UCSD-AML1 (cell line): ENCODE measurements around the gene STT3B.

Source experiments
- DNase-seq: peaks from one replicate; lab custom pipeline; 2025; ENCODE audit not compliant: unreplicated experiment; lab: John Stamatoyannopoulos, UW

Gene STT3B

DNA sequence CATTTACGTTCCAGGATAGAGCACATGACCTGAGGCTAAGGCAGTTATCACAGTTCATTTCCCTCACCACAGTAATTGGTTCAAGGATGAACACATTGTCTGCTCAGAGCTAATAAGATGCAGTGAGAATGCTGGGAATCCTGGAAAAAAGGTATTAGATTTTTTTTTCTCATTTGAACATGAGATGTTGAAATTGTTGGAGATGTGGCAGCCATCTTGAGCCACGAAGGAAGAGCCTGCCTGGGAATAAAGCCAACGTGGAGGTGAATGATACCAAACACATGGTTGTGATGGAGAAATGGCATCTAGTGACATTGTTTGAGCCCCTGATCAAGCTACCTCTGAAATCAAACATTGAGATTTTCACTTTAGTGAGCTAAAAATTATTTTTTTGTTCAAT is 16.0 kb upstream of the STT3B start:
- DNase-seq, result no peak

DNA sequence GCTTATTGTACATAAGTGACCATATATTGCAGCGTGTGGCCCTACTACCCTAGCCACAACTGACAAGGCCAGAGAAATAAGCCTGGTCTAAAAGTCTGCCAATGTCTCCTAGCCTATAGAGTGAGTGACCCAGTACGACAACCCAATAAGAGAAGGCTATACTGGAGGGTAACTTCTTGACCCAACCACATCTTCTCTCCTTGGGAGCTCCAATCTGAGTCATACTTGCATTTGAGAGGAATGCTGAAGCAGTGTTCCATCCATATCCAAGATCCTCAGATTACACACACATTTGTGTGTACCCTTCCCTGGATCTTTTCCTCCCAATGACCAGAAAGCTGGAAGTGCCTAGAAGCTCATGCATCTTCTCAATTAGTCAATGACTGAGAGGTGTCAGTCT is 11.3 kb upstream of the STT3B start:
- DNase-seq, result no peak

DNA sequence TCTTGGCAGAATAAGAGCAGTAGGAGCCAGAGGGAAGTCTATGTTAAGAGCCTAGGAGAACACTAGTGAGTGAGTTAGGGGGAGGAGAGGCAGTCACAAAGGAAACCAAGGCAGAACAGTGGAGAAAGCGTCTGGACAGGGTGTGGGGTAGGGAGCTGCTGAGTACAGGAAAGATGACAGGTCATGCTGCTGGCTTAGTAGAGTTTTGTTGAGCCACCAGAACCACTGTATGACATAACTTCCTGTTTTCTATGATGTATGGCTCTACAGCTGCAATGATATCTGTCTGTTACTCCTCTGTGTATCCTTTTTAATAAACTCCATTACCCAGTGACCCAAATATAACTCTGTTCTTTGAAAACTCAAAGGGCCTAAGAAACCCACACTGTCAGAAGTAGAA is 10.6 kb upstream of the STT3B start:
- DNase-seq, result peak; percentile 55

DNA sequence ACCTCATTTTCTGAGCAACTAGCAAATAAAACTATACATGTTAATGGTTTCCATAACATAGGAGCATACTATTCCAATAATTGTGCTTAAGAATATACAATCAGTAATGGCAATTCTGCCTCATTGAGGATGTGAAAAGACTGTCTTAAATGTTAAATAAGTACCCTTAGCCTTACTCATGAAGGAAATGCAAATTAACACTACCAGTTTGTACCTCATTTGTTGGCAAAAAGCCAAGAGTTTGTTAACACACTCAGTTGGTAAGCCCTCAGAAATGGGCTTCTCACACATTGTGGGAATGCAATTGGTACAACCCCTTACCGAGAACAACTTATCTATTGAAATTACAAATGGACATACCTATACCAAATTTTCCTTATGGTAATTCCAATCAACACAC is 9.2 kb upstream of the STT3B start:
- no peak for DNase-seq

DNA sequence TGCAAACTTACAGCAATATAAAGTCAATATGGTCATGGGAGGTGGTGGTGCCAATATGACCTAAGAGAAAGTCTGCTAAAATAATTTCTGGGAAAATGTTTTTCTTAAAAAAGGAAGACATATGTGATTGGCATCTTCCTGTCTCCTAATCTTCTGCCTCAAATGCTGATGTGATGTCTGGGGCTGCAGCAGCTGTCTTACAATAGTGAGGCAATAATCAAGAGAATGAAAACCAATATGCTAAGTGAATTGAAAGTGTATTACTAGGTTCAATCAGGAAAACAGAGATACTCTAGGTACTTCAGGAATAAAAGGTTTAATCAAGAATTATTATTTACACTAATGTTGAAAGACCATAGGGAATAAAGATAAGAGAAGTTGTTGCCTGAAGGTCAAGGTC is 7.2 kb upstream of the STT3B start:
- no peak for DNase-seq

DNA sequence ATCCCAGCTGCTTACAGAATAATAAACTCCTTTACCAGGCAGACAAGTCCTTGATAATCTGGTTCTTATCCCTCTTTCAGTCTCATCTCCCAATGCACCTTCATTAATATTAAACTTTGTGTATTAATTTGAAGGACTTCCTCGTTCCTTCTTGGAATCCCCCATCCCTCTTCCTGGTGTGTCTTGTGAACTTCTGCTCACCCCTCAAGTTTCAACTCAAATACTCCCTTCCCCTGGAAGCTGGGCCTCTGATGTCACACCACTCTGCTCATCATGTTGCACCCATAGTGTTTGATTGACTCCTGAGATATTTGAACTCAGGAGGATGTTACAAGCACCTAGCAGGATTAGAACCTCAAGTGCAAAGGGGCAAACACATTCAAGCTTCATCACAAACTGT is 3.3 kb upstream of the STT3B start:
- DNase-seq, result no peak

DNA sequence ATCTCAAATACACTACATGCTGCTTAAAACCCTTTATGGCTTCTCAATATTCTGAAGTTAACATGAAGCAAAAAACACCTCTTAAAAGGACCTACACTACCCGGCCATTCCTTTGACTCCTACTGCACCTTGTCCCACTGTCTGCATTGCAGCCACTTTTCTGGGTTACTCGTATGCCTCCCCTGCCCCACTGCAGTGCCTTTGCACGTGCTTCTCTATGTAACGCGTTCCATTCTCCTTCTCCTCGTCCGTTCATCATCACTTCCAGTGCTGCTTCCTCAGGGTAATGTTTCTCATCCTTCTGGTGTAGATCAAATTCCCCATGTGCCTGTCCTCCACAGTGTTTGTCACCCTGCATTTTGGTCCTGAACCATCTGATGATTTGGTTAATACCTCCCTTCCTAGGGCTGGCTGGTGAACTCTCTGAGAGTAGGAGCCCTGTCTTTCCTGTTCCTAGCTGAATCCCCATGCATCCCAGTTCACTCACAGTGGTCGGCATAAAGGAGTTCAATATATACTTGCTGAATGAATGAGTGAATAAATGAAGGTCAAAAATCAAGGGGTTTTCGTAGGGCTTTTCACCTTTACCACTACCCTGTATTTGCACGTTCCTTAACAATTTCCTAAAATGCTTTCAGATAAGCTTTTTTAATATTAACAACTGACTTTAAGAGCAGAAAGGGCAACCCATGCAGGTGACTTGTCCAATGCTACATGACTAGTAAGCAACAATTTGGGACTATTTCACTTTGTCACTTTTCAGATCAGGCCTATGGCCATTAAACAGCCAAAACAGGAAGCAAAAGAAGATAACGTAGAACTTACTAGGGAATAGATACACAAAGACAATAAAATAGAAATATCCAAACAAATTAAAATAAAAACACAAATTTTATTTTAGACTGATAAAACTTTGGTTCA is 2.4 kb upstream of the STT3B start:
- no peak for DNase-seq

DNA sequence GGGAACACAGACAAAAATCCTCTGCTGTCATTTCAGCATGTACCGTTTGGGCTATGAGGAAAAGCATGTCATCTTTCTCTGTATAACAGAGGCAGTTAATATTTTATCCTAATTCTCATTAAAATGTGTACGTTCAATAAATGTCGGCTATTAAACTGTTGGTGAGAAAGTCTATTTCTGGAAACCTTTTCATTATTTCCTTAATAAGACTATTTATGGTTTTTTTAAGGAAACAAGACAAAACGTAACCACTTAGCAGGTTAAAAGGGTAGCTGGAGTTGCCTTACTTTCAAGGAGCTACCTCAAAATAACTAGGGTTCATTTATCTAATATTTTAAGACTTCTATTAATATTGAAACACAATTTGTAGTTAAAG is 1.8 kb upstream of the STT3B start:
- DNase-seq, result no peak

DNA sequence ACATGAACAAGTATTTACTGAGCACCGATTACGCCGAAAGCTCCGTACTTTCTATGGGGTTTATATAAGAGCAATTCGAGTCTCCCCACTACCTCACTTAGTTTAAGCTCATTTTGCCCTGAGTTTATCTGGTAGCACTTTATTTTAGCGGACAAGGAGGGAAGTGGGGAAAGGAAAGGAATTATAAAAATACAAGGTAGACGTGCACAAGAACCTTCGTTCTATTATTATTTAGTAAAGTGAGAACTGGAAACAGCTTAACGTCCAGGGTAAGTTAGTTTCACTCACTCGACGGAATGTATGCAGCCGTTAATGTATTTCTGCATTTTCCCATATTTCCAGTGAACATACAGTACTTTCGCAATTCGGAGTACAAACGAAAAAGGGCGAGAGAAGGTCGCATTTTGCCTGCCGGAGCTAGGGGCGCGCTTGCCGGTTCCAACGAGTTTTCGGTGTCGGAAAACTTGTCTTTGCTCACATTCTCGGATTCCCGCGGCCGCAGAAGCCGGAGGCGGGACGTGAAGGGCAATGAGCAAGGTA is 1.2 kb upstream of the STT3B start:
- DNase-seq, result no peak

DNA sequence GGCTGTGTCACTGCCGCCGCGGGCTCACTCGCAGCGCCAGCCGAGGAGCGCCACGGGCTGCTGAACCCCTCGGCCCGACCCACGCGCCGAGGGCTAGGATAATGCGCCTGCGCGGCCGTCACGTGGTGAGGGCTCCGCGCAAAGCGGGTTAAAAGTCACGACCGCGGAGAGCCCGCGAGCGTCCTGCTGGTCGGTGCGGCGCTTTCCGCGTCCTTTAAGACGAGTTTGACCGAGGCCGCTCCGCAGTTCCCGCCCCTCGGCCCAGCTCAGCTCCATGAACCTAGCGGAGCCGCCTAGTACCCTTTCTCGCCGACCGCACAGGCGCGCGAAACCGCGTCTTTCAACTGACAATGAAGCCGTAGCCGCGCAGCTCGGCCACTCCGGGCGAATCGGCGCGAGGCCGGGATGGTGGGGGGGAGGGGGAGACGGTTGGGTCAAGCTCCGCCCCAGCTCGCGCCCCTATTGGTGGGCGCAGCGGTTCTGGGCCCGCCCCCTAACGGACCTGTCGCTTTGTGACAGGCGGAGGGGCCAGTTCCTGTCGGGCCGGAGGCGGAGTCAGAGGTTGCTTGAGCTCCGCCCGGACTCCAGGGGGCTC is 636 bp upstream of the STT3B start:
- peak; percentile 99 for DNase-seq

DNA sequence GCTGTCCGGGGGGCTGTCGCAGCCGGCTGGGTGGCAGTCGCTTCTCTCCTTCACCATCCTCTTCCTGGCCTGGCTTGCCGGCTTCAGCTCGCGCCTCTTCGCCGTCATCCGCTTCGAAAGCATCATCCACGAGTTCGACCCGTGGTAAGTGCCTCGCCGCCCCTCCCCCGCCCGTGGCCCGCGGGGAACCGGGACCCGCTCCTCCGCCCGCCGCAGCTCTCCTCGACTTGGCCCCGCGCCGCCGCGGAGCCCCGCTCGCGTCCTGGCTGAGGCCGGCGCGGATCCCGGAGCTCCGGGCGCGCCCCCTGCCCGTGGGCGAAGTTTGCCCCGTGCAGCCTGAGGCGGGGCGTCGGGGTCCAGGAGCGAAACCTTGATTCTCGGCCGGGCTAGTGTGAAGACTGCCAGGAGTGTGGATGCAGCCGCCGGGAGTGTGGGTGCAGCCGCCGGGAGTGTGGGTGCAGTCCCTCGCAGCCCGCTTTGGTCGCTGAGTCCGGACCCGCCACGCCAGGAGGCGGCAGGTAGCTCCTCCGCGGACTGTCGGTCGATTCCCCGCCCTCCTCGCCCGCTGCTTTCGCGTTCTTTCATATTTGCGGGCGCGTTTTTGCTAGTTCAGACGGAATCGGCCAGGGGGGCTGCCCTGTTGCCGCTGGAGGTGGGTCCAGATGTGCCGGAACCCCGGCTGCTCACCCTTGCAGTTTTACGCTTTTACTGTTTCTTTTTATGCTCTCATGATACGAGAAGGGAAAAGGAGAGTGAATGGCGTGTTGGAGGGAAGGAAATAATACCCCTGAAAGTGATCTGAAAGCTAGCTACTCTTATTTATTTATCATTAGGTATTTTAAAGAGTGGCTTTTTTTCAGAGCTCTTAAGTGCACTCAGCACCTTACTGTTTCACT is 692 bp downstream of the STT3B start:
- peak; percentile 59 for DNase-seq

DNA sequence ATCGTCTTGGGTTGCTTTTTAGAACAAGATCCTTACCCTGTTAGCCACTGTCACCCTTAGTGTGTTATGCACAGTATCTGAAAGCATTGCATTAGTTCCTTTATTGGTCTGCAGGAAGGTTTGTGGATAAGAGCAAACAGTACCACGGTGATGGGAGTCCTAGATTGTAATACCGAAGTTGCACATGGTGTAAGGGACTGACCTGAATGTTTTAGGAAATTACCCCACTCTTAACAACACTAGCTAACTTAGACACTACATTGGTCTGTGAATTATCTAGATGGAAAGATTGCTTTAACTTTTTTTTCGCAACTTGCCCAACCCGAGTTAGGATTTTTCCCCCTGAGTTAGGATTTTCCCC is 1.3 kb downstream of the STT3B start:
- no peak for DNase-seq

DNA sequence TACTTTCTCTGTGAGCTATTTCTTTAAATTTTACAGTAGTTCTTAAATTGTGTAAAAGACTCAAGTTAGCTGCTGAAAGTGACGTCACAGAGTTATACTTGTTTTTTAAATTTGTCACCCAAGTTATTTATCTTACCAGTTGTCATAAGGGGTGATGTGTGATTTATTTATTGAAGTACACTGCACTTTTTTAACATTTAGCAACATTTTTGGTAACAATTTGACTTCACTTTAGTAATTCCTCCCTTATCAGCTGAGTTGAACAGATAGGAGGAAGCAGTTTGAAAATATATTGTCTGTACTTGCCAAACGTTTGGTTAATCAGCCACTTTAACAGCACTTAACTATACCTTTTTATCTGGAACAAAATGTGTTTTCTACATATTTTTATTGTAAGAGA is 3.8 kb downstream of the STT3B start:
- DNase-seq, result no peak

DNA sequence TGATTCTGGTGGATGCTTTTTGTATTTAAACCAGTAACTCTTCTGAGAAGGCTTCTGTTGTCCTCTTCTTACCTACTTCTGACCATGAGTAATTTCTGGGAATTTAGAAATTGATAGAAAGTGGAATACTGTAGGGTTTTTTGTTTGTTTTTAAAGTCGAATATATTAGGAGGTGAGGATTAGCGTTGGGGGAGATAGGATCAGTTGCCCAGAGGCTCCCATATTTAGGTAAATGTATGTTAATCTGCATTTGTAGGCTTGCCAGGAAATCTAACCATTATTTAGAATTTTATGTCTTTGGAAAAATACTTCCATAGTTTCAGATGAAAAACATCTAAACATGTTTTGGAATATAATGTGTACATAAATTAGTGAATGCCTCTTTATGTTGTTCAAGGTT is 6.1 kb downstream of the STT3B start:
- DNase-seq, result no peak

DNA sequence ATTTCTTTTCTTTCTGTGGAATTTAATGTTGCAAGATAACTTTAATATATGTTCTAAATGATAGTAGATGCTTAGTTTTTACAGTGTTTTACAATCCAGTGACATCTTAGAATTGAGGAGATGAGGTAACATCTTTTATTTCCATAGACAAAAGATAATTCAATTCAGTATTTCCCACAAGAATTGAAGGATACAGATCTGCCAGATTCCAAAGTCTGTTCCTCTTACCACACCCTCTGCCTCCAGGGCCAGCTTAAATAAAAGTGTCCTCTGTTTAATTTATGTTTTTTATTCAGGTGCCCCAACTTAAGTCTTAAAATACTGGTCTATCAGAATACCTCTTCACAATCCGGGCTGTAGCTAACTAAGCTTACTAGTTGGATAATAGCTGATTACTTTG is 6.5 kb downstream of the STT3B start:
- no peak for DNase-seq

DNA sequence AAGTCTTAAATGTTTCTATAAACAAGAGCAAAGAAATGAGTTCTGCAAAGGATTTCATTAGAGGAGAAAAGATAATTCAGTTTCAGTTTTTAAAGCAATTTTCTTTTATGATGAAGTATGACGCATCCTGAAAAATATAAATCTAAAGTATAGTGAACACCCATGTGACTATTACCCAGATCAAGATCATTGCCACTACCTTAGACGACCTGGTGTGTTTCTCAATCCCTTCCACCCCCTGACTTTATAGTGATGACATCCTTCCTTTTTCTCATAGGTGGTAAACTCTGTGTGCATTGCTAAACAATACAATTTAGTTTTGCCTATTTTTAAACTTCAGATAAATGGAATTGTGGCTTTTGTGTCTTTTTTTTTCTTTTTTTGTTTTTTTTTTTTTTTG is 8.4 kb downstream of the STT3B start:
- DNase-seq, result no peak

DNA sequence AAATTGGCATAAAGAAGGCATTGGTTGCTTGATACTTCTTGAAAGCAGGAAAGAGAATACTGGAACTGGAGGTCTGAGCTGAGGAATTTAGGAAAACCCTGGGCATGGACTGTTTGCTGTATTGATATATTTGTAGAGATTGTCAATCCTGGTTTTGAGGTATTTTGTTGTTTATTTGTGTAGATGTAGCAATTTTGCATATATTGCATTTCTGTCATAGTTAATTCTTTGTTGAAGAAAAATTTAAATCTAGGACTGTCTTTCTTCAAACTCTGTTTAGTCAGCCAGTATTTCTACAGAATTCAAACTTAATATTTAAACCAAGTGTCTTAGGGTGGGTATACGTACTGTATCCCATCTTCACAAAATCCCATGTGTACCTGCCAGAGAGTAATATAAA is 9.5 kb downstream of the STT3B start:
- no peak for DNase-seq

DNA sequence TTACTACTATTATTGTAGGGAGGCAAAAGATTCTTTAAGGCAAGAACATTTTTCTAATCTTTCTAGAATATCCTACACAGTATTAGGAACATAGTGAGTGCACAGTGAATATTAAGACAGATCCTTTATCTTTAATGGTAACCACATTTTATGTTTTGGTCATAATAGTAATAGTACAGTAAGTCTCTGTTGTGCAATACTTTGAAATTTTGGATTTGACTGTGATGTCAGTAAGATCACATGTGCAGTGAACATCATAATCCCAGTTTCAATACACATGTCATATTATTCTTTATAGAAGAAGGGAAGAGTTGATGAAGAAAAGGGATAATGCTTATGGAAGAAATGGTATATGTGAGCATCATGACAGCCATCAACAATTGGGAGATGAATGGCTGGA is 10.7 kb downstream of the STT3B start:
- DNase-seq, result no peak

DNA sequence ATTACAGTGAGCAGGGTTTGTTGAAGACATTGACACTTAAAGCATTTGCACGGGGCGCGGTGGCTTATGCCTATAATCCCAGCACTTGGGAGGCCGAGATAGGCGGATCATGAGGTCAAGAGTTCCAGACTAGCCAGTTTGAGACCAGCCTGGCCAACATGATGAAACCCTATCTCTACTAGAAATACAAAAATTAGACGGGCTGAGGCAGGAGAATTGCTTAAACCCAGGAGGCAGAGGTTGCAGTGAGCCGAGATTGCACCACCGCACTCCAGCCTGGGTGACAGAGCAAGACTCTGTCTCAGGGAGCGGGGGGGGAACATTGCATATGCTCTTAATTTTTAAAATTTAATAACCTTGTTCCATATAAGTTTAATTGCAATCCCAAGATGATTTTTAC is 11.9 kb downstream of the STT3B start:
- no peak for DNase-seq

DNA sequence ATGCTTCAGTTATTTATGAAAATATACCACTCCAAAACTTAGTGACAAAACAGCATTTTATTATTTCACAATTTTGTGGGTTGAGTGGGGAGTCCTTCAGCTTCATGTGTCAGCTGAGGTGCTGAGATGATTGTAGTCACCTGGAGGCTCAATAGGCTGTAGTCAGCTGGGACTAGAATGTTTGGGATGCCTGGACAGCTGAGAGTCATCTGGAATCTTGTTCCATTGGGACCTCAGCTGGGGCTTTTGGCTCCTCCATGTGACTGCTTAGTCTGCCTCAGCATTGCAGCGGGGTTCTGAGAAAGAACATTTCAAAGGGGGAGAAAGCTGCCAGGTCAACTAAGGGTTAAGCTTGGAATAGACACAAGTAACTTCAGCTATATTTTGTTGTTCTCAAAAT is 13.4 kb downstream of the STT3B start:
- DNase-seq, result no peak

DNA sequence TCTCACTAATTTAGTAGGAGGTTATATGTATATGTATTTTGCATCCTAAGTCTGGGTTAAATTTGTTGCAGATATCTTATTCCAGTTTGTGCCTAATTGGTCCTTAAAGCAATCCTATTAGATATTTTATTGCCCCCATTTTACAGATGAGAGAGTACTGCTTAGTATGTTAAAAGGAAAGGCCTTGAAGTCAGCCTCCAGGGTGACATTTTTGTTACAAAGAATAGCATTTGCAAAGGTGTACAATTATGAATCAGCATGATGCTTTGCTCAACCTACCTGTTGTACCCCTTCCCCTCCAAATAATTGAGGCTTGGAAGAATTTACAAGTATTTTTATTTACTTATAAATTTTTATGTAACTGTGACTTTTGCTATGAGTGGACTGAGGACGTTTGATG is 14.0 kb downstream of the STT3B start:
- no peak for DNase-seq
